GM18499 (cell line): ENCODE results near the gene EYA2.

Source experiments
- ATAC-seq: cut with Tn5 transposase; IDR thresholded peaks from one replicate; pipeline ENCODE4 v1.9.1; 2021; ENCODE audit warnings: moderate number of reproducible peaks; ENCODE audit not compliant: insufficient read depth, unreplicated experiment

EYA2 gene

DNA sequence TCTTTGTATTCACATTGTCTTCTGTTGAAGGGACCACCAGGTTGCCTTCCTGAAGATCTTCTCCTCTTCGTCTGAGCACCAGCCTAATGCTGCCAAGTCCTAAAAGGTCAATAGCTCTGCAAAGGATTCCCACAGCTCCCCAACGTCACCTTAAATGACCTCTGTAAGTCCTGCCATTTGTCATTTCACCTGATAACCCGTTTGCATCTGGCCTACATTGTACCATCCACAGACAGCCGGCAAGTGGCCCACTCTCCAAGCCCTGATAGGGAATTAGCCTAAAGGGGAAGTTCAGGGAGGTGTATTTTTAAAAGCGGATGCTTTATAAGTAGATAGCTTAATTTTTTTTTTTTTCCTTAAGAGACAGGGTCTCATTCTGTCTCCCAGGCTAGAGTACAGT is 334.0 kb downstream of the EYA2 start:
- no peak for ATAC-seq

DNA sequence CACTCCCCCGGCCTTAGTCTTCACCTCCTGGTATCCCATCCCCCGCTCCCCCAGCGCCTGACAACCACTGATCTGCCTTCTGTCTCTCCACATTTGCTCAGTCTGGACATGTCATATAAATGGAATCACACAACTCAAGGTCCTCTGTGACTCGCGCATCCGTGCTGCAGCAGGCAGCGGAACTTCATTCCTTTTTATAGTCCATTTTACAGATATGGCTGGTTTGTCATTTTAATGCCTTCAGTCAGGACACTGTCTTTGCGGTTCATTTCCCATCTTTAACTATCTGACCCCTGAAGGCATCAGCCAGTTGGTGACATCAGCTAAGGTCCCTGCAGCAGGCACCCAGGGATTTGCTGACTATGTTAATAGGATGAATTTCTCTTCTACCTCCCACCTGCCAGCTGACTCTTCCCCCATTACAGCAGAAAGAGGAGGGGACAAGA is 336.2 kb downstream of the EYA2 start:
- ATAC-seq = no peak

DNA sequence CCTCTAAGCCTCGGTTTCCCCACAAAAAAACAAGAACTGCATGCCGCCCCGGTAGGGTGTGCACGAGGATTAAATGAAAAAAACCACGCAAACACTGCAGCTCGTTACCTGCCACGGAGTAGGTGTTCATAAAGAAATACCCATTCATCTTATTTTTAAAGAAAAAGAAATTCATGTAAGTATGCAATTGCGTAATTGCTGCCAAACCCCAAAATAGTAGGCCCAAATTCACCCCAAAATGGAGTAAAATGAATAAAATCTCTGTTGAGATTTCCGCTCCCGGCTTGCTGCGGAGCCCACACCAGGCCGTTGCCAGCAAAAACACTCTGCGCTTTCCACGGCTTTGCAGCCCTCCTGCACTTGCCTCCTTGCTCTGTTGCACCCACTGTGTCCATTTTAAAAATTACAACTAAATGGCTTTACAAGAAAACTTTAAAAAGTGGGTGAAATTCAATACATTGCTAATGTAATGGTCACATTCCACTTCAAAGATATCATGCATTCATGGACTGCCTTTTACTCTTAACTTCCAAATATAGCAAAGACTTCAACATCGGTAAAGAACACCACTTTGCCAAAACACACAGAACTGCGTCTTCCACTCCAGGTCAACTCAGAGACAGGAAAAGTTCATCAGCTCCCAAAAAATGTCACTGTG is 336.9 kb downstream of the EYA2 start:
- ATAC-seq = no peak

DNA sequence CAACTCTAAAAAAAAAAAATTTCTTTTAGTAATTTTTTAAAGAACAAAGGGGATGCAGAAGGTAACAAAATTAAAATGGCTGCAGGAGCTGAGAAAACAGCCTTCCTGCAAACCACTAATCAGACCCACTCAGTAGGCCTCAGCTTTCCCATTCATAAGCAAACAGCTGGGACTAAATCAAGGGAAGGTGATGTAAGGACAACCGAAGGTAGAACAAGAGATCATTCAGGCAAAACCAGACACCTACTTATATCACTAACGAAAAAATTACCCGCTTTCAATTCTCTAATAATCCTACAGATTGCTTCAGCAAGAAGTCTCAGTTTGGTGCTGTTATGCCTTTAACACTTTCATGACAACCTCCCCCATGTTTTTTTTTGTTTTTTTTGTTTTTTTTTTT is 337.9 kb downstream of the EYA2 start:
- no peak for ATAC-seq

DNA sequence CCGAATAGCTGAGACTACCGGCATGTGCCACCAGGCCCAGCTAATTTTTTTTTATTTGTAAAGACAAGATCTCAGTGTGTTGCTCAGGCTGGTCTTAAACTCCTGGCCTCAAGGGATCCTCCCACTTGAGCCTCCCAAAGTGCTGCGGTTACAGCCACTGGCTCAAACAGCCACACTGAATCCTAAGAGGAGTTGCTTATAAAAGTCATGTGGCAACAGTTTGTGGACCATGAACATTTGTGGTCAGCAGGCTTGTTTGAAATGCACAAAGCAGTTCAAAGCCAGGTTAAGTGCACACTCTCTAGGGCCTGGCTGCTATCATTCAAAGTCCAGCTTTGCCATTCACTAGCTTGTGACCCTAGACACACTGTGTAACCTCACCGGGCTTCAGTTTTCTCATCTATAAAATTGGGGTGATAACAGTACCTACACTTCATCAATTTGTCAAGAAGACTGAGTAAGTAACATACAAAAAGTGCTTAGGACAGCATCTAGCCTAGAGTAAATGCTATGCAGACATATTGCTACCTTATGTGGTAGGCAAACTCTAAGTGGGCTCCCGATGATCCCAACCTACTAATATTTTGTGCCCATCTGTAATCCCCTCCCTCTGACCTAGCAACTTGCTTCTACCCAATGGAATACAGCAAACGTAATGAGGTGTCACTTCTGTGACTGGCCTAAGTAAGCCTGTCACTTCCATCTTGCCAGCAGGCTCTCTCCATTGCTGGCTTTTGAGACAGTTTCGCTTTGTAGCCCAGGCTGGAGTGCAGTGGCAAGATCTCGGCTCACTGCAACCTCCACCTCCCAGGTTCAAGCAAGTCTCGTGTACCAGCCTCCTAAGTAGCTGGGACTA is 338.9 kb downstream of the EYA2 start:
- ATAC-seq = no peak

DNA sequence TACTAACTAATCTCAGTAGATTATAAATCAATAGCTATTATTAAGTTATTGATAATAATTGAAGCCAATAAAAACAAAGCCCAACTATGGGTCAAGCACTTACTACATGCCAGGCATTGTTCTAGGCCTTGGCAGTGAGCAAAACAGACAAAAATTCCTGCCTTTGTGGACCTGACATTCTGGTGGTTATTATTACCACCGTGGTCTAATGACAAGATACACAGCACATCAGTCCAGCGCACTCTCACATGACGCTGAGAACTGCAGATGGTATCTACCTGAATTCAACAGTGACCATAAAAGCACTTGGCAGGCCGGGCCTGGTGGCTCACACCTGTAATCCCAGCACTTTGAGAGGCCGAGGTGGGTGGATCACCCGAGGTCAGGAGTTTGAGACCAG is 340.5 kb downstream of the EYA2 start:
- no peak for ATAC-seq

DNA sequence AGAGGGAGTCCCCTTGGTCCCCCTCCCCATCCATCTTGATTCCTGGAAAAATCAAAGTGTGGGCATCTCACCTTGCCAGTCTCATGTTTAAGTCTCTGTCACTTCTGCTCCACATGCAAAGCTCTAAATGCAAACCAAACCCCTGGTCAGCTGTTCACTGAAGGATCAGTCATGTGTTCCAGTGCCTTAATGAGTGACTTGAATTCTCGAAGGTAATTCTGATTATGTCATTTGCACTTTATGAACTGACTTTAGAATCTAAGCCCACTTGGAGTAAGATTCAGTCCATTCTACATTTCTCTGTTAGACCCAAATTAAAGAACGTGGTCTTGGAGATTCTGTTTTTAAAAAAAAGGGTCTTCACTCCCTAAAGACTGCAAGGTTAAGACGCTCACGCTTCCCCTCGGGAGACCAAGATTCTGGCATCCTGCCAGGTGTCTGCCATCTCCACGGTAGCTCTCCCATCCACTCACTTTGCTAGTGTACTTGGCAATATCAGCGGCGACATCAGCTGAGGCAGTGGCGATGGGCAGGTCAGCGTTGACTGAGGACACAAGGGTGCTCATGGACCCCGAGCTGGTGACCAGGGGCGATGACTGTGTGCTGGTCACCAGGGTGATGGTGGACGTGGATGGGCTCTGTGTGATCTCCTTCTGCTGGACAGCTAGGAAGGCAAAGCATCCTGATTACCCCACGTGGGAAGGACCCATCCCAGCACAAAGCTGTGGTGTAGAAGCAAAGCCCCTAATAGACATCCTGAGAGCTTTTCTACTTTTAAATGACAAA is 341.4 kb downstream of the EYA2 start:
- no peak for ATAC-seq

DNA sequence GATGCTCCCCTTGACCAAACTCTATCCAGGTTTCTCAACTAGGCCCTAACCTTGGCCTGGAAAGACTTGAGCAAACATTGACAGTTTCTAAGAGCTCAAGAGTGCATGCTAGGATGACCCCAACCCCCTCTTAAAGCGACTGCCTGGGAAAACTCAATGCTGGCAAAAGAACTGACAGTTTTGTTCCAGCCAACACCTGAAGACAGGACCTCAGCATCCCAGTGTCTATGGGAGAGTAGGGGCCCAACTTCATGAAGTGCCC is 341.9 kb downstream of the EYA2 start:
- ATAC-seq = no peak

DNA sequence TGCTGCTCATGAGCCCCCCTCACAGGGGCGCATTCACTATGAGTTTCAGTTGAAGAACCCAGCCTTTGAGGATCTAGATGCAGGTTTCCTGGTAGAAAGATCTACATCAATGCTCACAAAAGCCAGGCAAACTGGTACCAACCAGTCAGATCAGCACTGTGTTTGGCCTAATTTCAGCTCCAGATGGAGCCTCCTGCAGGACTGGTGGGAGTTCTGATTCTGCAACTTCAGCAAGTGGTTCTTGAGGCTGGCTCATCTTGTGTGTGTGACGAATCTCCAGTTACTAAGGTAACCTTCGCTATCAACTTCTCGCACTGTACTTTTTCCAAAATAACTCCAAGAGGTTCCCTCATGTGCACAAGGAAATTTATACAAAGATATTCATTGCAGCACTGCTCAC is 343.1 kb downstream of the EYA2 start:
- no peak for ATAC-seq
